GM18519 (cell line): ENCODE results near the gene FIZ1.

Experiments used
- ATAC-seq: cut with Tn5 transposase; IDR thresholded peaks from one replicate; pipeline ENCODE4 v1.9.1; 2021; ENCODE audit warnings: mild to moderate bottlenecking, moderate library complexity; ENCODE audit not compliant: unreplicated experiment, low FRiP score

The FIZ1 gene

GRCh38 chr19:55614711-55615542 lies 15.6 kb upstream of the FIZ1 start:
- no peak for ATAC-seq

DNA sequence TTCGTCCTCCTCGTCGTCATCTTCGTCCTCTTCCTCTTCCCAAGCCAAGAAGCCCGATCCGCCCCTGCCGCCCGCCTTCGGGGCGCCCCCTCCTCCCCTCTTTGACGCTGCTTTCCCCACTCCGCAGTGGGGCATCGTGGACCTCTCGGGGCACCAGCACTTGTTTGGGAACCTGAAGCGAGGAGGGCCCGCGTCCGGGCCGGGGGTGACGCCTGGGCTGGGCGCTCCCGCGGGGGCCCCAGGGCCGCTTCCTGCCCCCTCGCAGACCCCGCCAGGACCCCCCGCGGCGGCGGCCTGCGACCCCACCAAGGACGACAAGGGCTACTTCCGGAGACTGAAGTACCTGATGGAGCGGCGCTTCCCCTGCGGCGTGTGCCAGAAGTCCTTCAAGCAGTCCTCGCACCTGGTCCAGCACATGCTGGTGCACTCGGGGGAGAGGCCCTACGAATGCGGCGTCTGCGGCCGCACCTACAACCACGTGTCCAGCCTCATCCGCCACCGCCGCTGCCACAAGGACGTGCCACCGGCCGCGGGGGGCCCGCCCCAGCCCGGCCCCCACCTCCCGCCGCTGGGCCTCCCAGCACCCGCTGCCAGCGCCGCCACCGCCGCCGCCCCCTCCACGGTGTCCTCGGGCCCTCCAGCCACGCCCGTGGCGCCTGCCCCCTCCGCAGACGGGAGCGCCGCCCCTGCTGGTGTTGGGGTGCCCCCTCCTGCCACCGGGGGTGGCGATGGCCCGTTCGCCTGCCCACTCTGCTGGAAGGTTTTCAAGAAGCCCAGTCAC lies 14.8 kb upstream of the FIZ1 start:
- no peak for ATAC-seq

DNA sequence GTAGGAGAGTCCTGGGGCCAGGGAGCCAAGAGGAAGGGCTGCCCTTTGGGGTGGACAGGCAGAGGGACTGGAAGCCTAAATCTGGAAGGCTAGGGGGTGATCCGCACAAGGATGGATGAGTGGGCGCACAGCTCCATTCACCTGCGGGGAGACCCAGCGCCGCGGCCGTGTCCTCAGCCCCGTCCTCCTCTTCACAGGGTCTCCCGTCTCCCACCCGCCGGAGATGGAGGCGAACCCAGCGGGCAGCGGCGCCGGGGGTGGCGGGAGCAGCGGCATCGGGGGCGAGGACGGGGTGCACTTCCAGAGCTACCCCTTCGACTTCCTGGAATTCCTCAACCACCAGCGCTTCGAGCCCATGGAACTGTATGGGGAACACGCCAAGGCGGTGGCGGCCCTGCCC lies 14.1 kb upstream of the FIZ1 start:
- ATAC-seq, result no peak

GRCh38 chr19:55611983-55612645 lies 12.8 kb upstream of the FIZ1 start:
- no peak for ATAC-seq

DNA sequence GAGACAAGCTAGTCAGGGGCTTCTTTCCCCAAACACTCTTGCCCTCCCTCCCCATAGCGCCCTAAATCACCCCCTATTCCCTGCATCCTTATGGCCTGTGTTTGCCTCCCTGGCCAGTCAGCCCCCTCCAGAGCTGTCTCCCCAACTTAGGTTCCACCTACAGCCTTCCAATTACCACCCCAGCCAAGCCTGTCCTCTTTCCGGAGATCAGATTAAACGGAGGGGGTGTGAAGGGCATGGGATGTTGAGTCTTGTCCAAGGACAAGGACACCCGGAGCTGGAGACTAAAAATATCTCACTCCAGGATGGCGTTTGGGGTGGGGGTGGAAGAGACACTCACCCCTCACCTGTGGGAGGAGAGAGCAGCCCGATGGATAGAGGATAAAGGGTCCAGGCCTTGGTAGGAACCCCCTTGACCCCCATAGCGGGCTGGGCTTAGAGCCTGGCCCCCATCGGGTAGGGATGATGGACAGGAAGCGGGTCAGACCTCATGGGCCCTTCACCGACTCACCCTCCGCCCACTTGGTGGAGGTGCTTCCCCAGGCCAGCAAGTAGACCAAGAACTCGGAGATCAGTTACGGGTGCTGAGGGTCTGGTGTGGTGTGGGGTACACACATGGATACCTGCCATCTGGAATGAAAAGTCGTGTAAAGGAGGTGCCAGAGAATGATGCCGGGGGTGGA lies 12.1 kb upstream of the FIZ1 start:
- ATAC-seq, result no peak

- no peak for ATAC-seq
Measured at GRCh38 chr19:55609326-55609725, 10.0 kb upstream of the FIZ1 start.

DNA sequence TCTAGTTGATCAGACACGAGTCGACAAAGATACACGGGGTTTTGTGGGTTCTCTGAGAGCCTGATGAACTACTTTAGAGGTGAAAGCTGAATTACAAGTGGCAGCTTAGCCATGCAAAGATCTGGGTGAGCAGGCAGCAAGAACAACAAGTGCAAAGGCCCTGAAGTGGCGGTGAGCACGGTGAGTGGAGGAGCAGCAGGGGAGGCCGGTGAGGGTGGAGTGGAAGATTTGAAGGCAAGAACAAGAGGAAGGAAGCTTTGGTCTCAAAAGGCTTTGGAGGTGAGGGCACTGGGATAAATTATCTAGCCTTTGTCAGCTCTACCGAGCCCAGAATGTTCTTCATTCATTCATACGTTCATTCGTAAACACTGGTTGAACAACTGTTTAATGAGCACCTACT lies 7.5 kb upstream of the FIZ1 start:
- ATAC-seq, result no peak

GRCh38 chr19:55606471-55606787 lies 7.1 kb upstream of the FIZ1 start:
- ATAC-seq, result no peak

- no peak for ATAC-seq
Measured at GRCh38 chr19:55605637-55606470, 6.5 kb upstream of the FIZ1 start, which contains the start of gene ZNF865. ZNF865 (plus strand) TSS chr19:55605647; CDS start chr19:55613619, 7,972 bp downstream.

DNA sequence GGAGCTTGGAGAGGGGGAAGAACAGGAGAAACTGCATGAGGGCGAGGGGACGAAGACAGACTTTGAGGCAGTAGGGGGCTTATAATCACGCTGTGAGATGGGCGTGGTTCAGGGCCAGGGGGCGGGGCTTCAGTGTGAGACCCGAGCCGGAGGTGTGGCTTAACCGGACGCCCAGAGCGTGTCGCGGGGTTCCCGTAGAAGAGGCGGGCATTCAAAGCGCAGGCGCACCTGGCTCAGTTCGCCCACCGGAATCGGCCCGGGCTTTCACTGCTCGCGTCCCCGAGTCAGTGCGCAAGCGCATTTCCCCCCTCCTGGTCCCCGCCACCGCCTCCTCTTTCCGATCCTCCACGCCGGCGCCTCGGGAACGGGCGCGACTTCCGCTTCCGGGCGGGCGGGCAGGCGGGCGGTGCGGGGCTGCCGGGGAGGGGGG lies 5.9 kb upstream of the FIZ1 start:
- peak; percentile 32 for ATAC-seq

- no peak for ATAC-seq
Measured at GRCh38 chr19:55603581-55604292, 4.4 kb upstream of the FIZ1 start.

- ATAC-seq, result no peak
Measured at GRCh38 chr19:55603115-55603514, 3.8 kb upstream of the FIZ1 start.

DNA sequence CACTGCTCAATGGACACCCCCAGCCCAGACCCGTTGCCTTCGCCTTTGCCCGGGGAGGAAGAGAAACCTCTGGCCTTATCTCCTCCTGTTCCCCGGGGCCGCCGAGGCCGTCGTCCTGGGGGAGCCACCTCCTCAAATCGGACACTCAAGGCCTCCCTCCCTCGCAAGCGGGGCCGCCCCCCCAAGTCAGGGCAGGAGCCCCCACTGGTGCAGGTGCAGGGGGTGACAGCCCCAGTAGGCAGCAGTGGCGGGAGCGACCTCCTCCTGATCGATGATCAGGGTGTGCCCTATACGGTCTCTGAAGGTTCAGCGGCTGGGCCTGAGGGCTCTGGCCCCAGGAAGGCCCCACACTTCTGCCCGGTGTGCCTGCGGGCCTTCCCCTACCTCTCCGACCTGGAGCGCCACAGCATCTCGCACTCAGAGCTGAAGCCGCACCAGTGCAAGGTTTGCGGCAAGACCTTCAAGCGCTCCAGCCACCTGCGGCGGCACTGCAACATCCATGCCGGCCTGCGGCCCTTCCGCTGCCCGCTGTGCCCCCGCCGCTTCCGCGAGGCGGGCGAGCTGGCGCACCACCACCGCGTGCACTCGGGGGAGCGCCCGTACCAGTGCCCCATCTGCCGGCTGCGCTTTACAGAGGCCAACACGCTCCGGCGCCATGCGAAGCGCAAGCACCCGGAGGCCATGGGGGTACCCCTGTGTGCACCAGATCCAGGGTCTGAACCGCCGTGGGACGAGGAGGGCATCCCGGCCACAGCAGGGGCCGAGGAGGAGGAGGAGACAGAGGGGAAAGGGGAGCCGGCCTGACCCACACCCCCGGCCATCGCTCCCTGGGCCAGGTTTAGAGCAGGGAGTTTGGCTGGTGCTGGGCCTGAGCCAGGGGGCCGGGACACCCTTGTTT lies 3.0 kb upstream of the FIZ1 start:
- no peak for ATAC-seq

GRCh38 chr19:55601084-55601483 lies 1.8 kb upstream of the FIZ1 start:
- ATAC-seq, result no peak

DNA sequence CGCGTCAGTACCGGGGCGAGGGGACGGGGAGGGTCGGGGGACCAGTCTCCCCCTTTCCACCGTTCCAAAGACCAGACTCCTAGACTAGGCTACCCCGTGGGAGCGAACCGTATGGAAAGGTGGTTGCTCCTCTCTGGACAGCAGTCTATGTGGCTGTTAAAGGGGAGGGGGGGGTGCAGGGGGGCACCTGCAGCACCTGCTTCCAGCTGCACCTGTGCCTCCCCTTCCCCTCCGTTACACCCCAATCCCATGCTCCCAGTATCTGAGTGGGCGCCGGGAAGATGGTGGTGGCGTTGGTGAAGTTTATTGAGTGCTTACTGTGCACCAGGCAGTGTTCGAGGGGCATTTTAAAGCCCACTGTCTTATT lies 1.3 kb upstream of the FIZ1 start:
- ATAC-seq, result no peak

DNA sequence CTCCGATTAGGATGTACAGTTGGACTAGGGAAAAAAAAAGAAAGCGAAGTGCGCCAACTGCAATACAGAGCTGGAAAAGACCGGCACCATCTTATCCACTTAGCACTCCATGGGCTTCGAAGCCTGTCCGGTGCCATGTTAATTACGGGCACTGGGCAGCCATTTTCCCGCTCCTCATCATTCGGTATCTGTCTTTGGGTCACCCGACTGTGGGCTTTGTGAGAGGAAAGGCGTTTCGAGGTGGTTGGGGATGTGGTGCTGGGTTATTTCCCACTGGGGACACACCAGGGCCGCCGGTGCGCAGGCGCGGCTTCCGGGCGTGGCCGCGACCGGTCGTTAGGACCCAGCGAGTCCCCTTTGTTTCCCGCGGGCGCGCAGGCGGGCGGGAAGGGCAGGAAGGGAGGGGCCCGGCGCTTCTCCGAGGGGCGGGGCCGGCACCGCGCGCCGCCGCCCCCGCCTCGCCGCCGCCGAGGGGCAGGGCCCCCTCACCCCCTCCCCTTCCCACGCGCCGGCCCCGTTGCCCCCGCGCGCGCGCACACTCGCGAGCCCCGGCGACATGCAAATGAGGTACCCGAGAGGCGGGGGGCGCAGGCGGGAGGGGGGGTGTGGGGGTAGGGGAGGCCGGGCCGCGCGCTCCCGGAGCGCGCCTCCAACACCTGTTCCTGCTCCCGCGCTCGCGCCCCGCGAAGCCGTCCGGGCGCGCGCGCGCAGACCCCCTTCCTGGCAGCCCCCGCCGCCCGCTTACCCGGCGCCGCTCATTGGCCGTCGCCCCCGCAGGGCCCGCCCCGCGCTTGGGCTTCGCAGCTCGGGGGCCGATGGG lies 735 bp upstream of the FIZ1 start, which contains the start of gene ZNF524:
Gene ZNF524, plus strand, starts transcription at position 447 of the 820 bp plus-strand sequence. CDS start 1,825 bp downstream, outside the sequence.
- ATAC-seq, result peak; percentile 16

DNA sequence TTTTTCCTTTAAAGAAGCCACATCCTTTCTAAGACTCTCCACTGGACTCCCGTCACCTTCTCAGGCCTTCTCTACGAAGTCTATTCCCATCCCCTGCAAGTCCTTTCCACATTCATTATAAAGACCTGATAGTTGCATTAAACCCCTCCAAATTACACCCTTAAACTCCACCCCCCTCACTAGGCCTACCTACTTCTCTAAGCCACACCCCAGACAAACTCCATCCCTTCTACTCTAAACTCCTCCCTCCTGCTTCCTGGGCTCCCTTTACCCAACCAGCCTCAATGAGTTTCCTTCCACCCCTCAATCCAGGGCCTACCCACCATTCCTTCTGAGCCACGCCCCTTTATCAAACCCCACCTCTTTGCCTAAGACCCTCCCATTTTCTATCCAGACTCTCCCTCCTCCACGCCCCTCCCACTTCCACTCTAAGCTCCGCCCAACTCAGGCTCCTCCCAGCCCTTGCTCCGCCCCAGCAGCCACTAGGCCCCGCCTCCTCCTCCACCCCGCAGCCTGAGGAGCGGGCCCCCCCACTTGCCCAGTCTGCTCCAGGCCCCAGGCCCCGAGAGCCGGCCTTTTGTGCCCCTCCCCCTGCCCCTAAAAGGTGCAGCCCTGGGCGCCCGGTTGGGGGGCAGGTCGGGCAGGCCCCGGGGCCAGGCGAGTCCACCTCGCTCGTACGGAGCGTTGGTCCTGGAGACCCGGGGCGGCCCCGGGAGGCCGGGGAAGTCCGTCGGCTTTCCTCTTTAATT lies 424 bp downstream of the FIZ1 start:
- peak; percentile 41 for ATAC-seq
